ENCODE data around the gene IL20RB.

Gene IL20RB

GRCh38 chr3:136957751-136958288 is at the start of gene IL20RB:
TSS of gene IL20RB (plus strand) at chr3:136957983. CDS start at chr3:136958114, 131 bp downstream.
- H3K4me3 ChIP-seq (ENCODE audit: low read length): no peak within 1 kb of the TSS
- no peaks in the 10 kb centered on the region for H3K36me3 ChIP-seq (ENCODE audit: control insufficient read depth, low read depth, low read length)
- H3K27ac ChIP-seq (ENCODE audit: low read length): peak within 1 kb of the TSS; percentile 7
- H3K4me1 ChIP-seq (ENCODE audit: control insufficient read depth, low read depth, low read length): no peaks in the 10 kb centered on the region
- H3K27me3 ChIP-seq (ENCODE audit: control insufficient read depth, insufficient read depth, low read length): no peaks in the 10 kb centered on the region
- H3K9ac ChIP-seq (ENCODE audit: low read length): no peak within 1 kb of the TSS
- no peaks in the 10 kb centered on the region for H3K9me3 ChIP-seq (ENCODE audit: control insufficient read depth, low read depth, low read length)

- no peaks in the 10 kb centered on the region for H3K4me1 ChIP-seq (ENCODE audit: control insufficient read depth, low read depth, low read length)
- H3K27me3 ChIP-seq (ENCODE audit: control insufficient read depth, insufficient read depth, low read length): no peaks in the 10 kb centered on the region
- no peak overlapping the region for H3K9ac ChIP-seq (ENCODE audit: low read length)
- H3K9me3 ChIP-seq (ENCODE audit: control insufficient read depth, low read depth, low read length): no peaks in the 10 kb centered on the region
- no peak overlapping the region for H3K4me3 ChIP-seq (ENCODE audit: low read length)
- H3K27ac ChIP-seq (ENCODE audit: low read length): no peak overlapping the region
- no peaks in the 10 kb centered on the region for H3K36me3 ChIP-seq (ENCODE audit: control insufficient read depth, low read depth, low read length)
Observed at GRCh38 chr3:136908297-136908696, 49.5 kb upstream of the IL20RB start.

GRCh38 chr3:136909187-136909586 is 48.6 kb upstream of the IL20RB start:
- Histone ChIP-seq H3K4me1 (ENCODE audit: control insufficient read depth, low read depth, low read length) (peaks cover under 1% of the 10 kb centered on the region), H3K27ac (ENCODE audit: low read length) (no peak overlapping the region), H3K4me3 (ENCODE audit: low read length) (no peak overlapping the region), H3K9me3 (ENCODE audit: control insufficient read depth, low read depth, low read length) (no peaks in the 10 kb centered on the region), H3K27me3 (ENCODE audit: control insufficient read depth, insufficient read depth, low read length) (no peaks in the 10 kb centered on the region), H3K9ac (ENCODE audit: low read length) (no peak overlapping the region), H3K36me3 (ENCODE audit: control insufficient read depth, low read depth, low read length) (no peaks in the 10 kb centered on the region)

- Histone ChIP-seq H3K36me3 (ENCODE audit: control insufficient read depth, low read depth, low read length) (no peaks in the 10 kb centered on the region), H3K9me3 (ENCODE audit: control insufficient read depth, low read depth, low read length) (no peaks in the 10 kb centered on the region), H3K27ac (ENCODE audit: low read length) (no peak overlapping the region), H3K4me3 (ENCODE audit: low read length) (no peak overlapping the region), H3K4me1 (ENCODE audit: control insufficient read depth, low read depth, low read length) (peaks cover 7% of the 10 kb centered on the region), H3K9ac (ENCODE audit: low read length) (no peak overlapping the region), H3K27me3 (ENCODE audit: control insufficient read depth, insufficient read depth, low read length) (no peaks in the 10 kb centered on the region)
Observed at GRCh38 chr3:136910697-136911096, 47.1 kb upstream of the IL20RB start.

GRCh38 chr3:136913168-136913567 is 44.6 kb upstream of the IL20RB start:
- Histone ChIP-seq H3K27ac (ENCODE audit: low read length) (no peak overlapping the region), H3K4me1 (ENCODE audit: control insufficient read depth, low read depth, low read length) (peaks cover 7% of the 10 kb centered on the region), H3K9ac (ENCODE audit: low read length) (no peak overlapping the region), H3K36me3 (ENCODE audit: control insufficient read depth, low read depth, low read length) (no peaks in the 10 kb centered on the region), H3K4me3 (ENCODE audit: low read length) (no peak overlapping the region), H3K27me3 (ENCODE audit: control insufficient read depth, insufficient read depth, low read length) (no peaks in the 10 kb centered on the region), H3K9me3 (ENCODE audit: control insufficient read depth, low read depth, low read length) (no peaks in the 10 kb centered on the region)

GRCh38 chr3:136914739-136915138 is 43.0 kb upstream of the IL20RB start:
- H3K9me3 ChIP-seq (ENCODE audit: control insufficient read depth, low read depth, low read length): no peaks in the 10 kb centered on the region
- H3K36me3 ChIP-seq (ENCODE audit: control insufficient read depth, low read depth, low read length): no peaks in the 10 kb centered on the region
- no peak overlapping the region for H3K9ac ChIP-seq (ENCODE audit: low read length)
- no peak overlapping the region for H3K4me3 ChIP-seq (ENCODE audit: low read length)
- H3K4me1 ChIP-seq (ENCODE audit: control insufficient read depth, low read depth, low read length): peaks cover 7% of the 10 kb centered on the region
- H3K27me3 ChIP-seq (ENCODE audit: control insufficient read depth, insufficient read depth, low read length): no peaks in the 10 kb centered on the region
- H3K27ac ChIP-seq (ENCODE audit: low read length): no peak overlapping the region

- H3K27ac ChIP-seq (ENCODE audit: low read length): no peak overlapping the region
- H3K4me3 ChIP-seq (ENCODE audit: low read length): no peak overlapping the region
- H3K4me1 ChIP-seq (ENCODE audit: control insufficient read depth, low read depth, low read length): peaks cover 7% of the 10 kb centered on the region
- no peaks in the 10 kb centered on the region for H3K9me3 ChIP-seq (ENCODE audit: control insufficient read depth, low read depth, low read length)
- no peaks in the 10 kb centered on the region for H3K27me3 ChIP-seq (ENCODE audit: control insufficient read depth, insufficient read depth, low read length)
- H3K9ac ChIP-seq (ENCODE audit: low read length): no peak overlapping the region
- H3K36me3 ChIP-seq (ENCODE audit: control insufficient read depth, low read depth, low read length): no peaks in the 10 kb centered on the region
Observed at GRCh38 chr3:136916223-136916622, 41.6 kb upstream of the IL20RB start.

- H3K27ac ChIP-seq (ENCODE audit: low read length): no peak overlapping the region
- H3K9ac ChIP-seq (ENCODE audit: low read length): no peak overlapping the region
- H3K4me1 ChIP-seq (ENCODE audit: control insufficient read depth, low read depth, low read length): no peaks in the 10 kb centered on the region
- no peaks in the 10 kb centered on the region for H3K36me3 ChIP-seq (ENCODE audit: control insufficient read depth, low read depth, low read length)
- no peak overlapping the region for H3K4me3 ChIP-seq (ENCODE audit: low read length)
- no peaks in the 10 kb centered on the region for H3K27me3 ChIP-seq (ENCODE audit: control insufficient read depth, insufficient read depth, low read length)
- H3K9me3 ChIP-seq (ENCODE audit: control insufficient read depth, low read depth, low read length): no peaks in the 10 kb centered on the region
Observed at GRCh38 chr3:136919799-136920580, 37.8 kb upstream of the IL20RB start.

GRCh38 chr3:136920904-136921611 is 36.7 kb upstream of the IL20RB start:
- no peaks in the 10 kb centered on the region for H3K36me3 ChIP-seq (ENCODE audit: control insufficient read depth, low read depth, low read length)
- H3K27me3 ChIP-seq (ENCODE audit: control insufficient read depth, insufficient read depth, low read length): no peaks in the 10 kb centered on the region
- H3K27ac ChIP-seq (ENCODE audit: low read length): no peak overlapping the region
- no peaks in the 10 kb centered on the region for H3K9me3 ChIP-seq (ENCODE audit: control insufficient read depth, low read depth, low read length)
- H3K9ac ChIP-seq (ENCODE audit: low read length): no peak overlapping the region
- no peak overlapping the region for H3K4me3 ChIP-seq (ENCODE audit: low read length)
- no peaks in the 10 kb centered on the region for H3K4me1 ChIP-seq (ENCODE audit: control insufficient read depth, low read depth, low read length)

- peaks cover 8% of the 10 kb centered on the region for H3K36me3 ChIP-seq (ENCODE audit: control insufficient read depth, low read depth, low read length)
- H3K4me1 ChIP-seq (ENCODE audit: control insufficient read depth, low read depth, low read length): no peaks in the 10 kb centered on the region
- no peak overlapping the region for H3K4me3 ChIP-seq (ENCODE audit: low read length)
- no peaks in the 10 kb centered on the region for H3K27me3 ChIP-seq (ENCODE audit: control insufficient read depth, insufficient read depth, low read length)
- no peaks in the 10 kb centered on the region for H3K9me3 ChIP-seq (ENCODE audit: control insufficient read depth, low read depth, low read length)
- H3K27ac ChIP-seq (ENCODE audit: low read length): no peak overlapping the region
- no peak overlapping the region for H3K9ac ChIP-seq (ENCODE audit: low read length)
Observed at GRCh38 chr3:136925425-136926190, 32.2 kb upstream of the IL20RB start.

- Histone ChIP-seq H3K4me3 (ENCODE audit: low read length) (no peak overlapping the region), H3K27me3 (ENCODE audit: control insufficient read depth, insufficient read depth, low read length) (no peaks in the 10 kb centered on the region)
Observed at GRCh38 chr3:136928240-136928639, 29.5 kb upstream of the IL20RB start.

More at GRCh38 chr3:136928240-136928639, 29.5 kb upstream of the IL20RB start:
- Histone ChIP-seq H3K9me3 (ENCODE audit: control insufficient read depth, low read depth, low read length) (no peaks in the 10 kb centered on the region), H3K4me1 (ENCODE audit: control insufficient read depth, low read depth, low read length) (no peaks in the 10 kb centered on the region), H3K36me3 (ENCODE audit: control insufficient read depth, low read depth, low read length) (peaks cover 8% of the 10 kb centered on the region), H3K9ac (ENCODE audit: low read length) (no peak overlapping the region), H3K27ac (ENCODE audit: low read length) (no peak overlapping the region)
